Stimulated activated CD8-positive, alpha-beta memory T cell treated with anti-CD3 and anti-CD28 coated beads, Interleukin-12 subunit alpha, Interleukin-12 subunit beta, amount 100 ng/mL, for 24 hours (primary cell): Measurements from ENCODE around the gene ZNF816.
"Not testable (repeated sequence)": the region's sequence is repeated elsewhere in the genome, so short reads cannot be mapped to it uniquely, and the experiment has no call there.

ENCODE experiments used
- DNase-seq: peaks from one replicate; pipeline ENCODE4 v3.0.0-alpha.2; 2020; ENCODE audit errors: extremely low read depth

ZNF816 gene

DNA sequence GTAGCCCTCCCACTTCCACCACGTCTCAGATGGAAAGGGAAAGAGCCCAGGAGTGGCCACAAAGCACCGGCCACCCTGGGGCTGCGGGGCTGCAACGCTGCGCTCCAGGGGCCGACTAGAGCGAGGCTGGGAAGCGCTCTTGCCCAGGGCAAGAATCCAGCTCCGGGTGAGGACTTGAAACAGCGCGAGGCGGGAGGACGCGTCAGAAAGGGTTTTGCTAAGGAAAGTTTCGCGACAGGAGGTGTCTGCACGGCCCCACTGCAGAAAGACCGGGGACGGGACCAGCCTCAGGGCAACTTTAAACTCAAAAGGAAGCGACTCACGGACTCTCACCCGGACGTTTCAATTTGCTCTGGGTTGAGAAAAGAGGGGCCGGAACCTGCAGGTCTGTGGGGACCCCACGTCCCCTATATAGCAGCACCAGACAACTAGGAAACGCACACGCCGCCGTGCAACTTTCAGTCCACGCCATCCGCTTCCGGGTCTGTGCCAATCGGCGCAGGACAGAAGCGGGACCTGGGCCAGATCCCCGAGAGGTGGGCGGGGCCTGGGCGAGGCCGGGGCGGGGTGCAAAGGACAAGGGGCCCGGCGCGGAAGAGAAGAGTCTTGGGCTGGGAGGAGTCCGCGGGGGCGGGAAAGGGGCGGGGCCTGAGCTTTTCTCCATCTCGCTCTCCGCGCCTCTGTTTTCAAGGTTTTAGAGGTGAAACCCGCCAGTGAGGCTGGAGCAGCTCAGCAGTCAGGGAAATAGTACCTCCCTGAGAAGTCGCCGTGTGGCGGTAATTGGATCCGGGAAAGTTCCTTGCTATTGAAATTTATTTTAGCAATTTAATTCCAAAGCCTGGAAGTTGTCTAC is at the start of gene ZNF816:
Gene ZNF816 (minus strand): TSS at position 488 of the 853 bp plus-strand sequence. CDS start 6,792 bp downstream, outside the sequence.
- DNase-seq: peak; percentile 98

DNA sequence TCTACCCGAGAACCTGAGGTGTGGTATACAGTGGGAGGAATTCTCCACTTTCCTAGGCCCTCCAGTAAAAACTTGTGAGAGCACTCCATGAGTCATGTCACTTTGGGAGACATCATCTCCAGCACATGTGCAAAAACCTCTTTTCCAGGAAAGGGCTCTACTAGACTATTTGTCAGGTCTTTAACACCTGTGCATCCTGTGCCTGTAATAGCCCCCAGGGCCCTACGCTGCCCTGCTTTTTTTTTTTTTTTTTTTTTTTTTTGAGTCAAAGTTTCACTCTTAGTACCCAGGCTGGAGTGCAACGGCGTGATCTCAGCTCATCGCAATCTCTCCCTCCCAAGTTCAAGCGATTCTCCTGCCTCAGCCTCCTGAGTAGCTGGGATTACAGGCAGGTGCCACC is 49.3 kb upstream of the ZNF816 start:
- no peak for DNase-seq

DNA sequence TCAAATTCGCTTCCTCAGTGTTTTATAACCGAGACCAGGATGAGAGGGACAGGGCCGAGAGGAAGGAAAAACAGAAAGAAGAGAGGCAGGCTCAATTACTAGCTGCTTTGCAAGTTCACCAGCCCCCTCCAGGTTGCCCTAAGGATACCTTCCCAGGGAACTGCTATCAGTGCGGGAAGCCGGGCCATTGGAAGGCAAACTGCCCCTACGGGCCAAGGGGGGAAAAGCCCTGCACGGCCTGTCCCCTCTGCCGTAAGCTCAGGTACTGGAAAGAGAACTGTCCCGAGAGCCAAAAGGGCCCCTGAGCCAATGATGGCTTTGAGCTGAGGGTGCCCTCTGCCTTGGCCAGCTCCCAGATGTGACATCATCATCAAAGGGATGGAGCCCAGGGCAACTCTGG is 47.8 kb upstream of the ZNF816 start:
- no peak for DNase-seq

- DNase-seq: no peak
Measured at GRCh38 chr19:53008061-53008778, 45.5 kb upstream of the ZNF816 start.

GRCh38 chr19:53007606-53008005 is 44.9 kb upstream of the ZNF816 start:
- DNase-seq: no peak

GRCh38 chr19:53007200-53007599 is 44.5 kb upstream of the ZNF816 start:
- DNase-seq: no peak

DNA sequence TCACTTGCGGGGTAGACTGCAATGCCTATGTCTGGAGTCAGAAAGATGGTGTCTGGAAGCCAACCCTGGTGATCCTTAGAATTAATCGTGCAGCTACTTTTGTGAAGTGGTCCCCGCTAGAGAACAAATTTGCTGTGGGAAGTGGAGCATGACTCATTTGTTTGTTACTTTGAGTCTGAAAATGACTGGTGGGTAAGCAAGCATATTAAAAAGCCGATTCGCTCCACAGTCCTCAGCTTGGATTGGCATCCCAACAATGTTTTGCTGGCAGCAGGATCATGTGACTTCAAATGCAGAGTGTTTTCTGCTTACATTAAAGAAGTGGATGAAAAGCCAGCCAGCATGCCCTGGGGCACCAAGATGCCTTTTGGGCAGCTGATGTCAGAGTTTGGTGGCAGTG is 41.6 kb upstream of the ZNF816 start:
- no peak for DNase-seq

DNA sequence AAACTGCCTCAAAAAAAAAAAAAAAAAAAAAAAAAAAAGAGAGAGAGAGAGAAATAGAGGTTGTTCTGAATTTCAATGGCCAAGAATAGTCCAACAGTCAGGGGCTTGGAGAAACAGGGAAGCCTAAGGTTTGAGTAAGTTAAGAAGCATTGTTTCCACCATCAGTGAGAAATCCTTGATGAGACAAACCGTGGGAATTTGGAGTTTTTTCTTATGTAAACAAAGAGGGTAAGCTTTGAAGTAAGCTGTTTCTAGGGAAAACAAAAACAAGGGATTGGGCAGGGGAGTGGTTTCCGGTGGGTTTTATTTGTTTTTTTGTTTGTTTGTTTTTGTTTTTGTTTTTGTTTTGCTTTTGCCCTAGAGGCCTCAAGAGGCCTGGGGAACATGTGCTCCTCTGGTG is 39.8 kb upstream of the ZNF816 start:
- no peak for DNase-seq

GRCh38 chr19:52997975-52998374 is 35.3 kb upstream of the ZNF816 start:
- DNase-seq: no peak

GRCh38 chr19:52995711-52996110 is 33.0 kb upstream of the ZNF816 start:
- DNase-seq: no peak

DNA sequence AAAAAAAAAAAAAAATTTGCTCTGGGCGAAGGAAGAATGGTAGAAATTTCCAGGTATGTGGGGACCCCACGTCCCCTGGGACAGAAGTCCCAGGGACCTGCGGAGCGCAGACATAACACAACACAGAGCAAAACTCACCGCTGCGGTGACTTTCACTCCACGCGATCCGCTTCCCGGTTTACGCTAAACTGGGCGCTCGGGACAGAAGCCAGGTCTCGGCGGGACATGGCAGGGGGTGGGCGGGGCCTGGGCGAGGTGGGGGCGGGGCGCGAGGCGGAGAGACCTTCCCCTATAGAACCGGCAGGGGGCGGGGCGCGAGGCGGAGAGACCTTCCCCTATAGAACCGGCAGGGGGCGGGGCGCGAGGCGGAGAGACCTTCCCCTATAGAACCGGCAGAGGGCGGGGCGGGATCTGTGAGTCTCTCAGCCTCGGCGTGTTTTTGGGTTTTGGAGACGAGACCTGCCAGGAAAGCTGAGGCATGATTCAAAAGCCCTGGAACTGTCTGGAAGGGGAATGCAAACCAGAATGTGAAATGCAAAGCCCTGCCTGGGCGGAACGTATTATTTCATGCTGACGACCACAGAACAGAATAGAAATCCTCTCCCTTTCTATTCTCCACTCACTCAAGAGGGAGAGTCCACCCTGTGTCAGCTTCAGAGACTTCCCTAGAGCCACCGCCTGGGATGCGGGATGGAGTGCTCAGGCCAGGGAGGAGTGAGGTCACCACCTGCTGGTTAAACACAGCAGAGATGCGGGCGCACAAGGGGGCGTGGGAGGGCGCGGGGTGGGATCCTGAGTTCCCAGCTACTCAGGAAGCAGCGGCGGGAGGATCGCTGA is 30.9 kb upstream of the ZNF816 start:
- DNase-seq: peak; percentile 31

GRCh38 chr19:52992109-52993004 is 29.7 kb upstream of the ZNF816 start:
- DNase-seq: no peak

- DNase-seq: no peak
Measured at GRCh38 chr19:52991484-52991883, 28.8 kb upstream of the ZNF816 start.

DNA sequence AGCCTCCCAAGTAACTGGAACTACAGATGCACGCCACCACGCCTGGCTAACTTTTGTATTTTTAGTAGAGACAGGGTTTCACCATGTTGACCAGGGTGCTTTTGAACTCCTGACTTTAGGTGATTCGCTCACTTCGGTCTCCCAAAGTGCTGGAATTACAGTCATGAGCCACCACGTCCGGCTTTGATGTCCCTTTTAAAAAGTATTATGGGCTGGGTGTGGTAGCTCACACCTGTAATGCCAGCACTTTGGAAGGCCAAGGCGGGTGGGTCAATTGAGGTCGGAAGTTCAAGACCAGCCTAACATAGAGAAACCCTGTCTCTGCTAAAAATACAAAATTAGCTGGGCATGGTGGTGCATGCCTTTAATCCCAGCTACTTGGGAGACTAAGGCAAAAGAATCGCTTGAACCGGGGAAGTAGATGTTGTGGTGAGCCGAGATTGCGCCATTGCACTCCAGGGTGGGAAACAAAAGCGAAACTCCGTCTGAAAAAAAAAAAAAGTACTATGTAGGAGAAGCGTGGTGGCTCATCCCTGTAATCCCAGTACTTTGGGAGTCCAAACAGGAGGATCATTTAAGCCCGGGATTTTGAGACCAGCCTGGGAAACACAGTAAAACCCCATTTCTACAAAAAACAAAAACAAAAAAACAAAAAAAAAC is 28.2 kb upstream of the ZNF816 start:
- no peak for DNase-seq

GRCh38 chr19:52988506-52988905 is 25.8 kb upstream of the ZNF816 start:
- no peak for DNase-seq

DNA sequence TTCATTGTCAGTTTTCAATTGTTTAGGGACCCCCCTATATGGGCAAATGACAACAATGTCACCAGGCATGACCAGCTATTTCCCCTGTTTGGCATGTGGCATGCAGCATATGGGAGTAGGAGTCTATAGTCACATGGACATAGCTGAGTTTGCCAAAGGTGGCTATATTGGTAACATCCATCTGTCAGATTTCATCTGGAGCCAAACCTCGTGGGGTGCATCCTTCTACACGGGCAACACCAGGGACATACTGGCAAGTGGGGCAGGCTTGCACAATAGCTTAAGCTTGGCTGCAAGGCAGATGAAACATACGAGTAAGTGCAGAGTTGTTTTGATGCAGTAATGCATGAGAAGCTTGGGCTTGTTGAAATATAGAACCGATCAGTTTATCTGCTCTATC is 24.5 kb upstream of the ZNF816 start:
- no peak for DNase-seq

DNA sequence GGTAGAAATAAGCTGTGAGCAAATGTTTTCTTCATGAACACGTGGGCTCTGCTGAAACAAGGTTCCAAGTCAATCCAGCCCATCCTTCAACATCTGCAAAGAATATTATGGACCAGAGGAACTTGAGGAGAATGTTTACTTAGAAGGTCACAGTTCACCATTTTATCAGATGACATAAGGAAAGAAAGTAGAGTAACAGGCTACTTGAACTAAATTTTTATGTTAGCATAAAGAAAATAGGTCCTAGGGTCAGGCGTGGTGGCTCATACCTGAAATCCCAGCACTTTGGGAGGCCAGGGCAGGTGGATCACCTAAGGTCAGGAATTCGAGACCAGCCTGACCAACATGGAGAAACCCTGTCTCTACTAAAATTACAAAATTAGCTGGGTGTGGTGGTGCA is 20.5 kb upstream of the ZNF816 start:
- not testable (repeated sequence) for DNase-seq

GRCh38 chr19:52981329-52981728 is 18.6 kb upstream of the ZNF816 start:
- no peak for DNase-seq

DNA sequence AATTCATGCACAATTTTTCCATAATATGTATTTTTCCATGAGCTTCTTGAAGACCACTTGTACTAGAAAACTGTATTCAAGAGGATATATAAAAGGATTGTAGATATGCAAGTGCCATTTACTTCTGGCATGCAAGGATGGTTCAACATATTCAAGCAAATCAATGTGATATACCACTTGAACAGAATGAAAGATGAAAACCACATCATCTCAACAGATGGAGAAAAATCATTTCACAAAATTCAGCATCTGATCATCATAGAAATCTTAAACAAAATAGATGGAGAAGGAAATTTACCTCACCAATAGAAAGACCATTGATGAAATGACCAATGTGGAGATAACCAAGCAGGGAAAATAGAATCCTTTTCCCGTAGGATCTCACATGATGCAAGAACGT is 5.1 kb upstream of the ZNF816 start:
- DNase-seq: no peak

DNA sequence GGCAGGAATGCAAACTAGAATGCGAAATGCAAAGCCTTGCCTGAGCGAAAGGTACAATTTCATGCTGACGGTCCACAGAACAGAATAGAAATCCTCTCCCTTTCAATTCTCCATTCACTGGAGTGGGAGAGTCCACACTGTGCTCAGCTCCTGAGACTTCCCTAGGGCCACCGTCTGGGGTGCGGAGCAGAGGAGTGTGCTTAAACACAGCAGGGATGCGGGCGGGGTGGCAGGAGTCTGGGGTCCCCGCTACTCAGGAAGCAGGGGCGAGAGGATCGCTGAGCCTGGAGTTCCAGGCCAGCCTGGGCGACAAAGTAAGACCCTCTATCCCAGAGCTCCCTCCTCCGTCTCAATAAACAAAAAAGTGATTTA is 552 bp upstream of the ZNF816 start:
- no peak for DNase-seq

DNA sequence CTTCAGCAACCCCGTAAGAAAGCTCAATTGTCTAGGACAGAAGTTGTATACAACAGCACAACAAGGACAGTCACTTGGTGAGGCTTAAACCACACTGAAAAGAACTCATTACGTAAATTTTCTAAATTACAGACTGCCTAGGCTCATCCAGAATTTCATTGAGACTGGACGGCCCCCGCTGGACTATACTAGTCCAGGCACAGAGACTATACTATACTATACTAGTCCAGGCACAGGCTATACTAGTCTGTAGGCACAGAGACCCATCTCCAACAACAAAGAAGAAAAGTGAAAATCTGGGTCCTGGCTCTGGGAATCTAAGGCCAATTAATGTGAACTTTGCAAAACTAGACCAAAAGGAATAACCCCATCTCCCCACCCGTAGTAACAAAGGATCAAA is 700 bp downstream of the ZNF816 start:
- no peak for DNase-seq
